Activated CD4-positive, CD25-positive, alpha-beta regulatory T cell treated with anti-CD3 and anti-CD28 coated beads, Interleukin-2, amount 50 U/mL, for 16 hours (primary cell): ENCODE data around the gene GLCCI1.

Experiments
- DNase-seq: peaks from one replicate; pipeline ENCODE4 v3.0.0-alpha.2; 2020; ENCODE audit warnings: low read depth, low spot score

GLCCI1 gene

GRCh38 chr7:7962851-7963250, 5.7 kb upstream of the GLCCI1 start:
- DNase-seq: no peak

GRCh38 chr7:7964250-7964649, 4.3 kb upstream of the GLCCI1 start:
- no peak for DNase-seq

- no peak for DNase-seq
Observed at GRCh38 chr7:7964691-7965090, 3.9 kb upstream of the GLCCI1 start.

- no peak for DNase-seq
Observed at GRCh38 chr7:7965301-7965700, 3.3 kb upstream of the GLCCI1 start.

- DNase-seq: no peak
Observed at GRCh38 chr7:7966141-7966734, 2.4 kb upstream of the GLCCI1 start.

GRCh38 chr7:7967886-7968543, 581 bp upstream of the GLCCI1 start:
- no peak for DNase-seq

- DNase-seq: peak; percentile 23
Observed at GRCh38 chr7:7969306-7970236, 975 bp downstream of the GLCCI1 start.

- DNase-seq: no peak
Observed at GRCh38 chr7:7970237-7970530, 1.6 kb downstream of the GLCCI1 start.

GRCh38 chr7:7970531-7971307, 2.1 kb downstream of the GLCCI1 start:
- DNase-seq: no peak

- no peak for DNase-seq
Observed at GRCh38 chr7:7971308-7972040, 2.9 kb downstream of the GLCCI1 start.

GRCh38 chr7:7972128-7972527, 3.5 kb downstream of the GLCCI1 start:
- DNase-seq: no peak

- DNase-seq: no peak
Observed at GRCh38 chr7:7972922-7973594, 4.5 kb downstream of the GLCCI1 start.

- no peak for DNase-seq
Observed at GRCh38 chr7:7976677-7977076, 8.1 kb downstream of the GLCCI1 start.

GRCh38 chr7:7977774-7978173, 9.2 kb downstream of the GLCCI1 start:
- DNase-seq: no peak

- no peak for DNase-seq
Observed at GRCh38 chr7:7978860-7979259, 10.3 kb downstream of the GLCCI1 start.

- DNase-seq: no peak
Observed at GRCh38 chr7:7979558-7979957, 11.0 kb downstream of the GLCCI1 start.

- no peak for DNase-seq
Observed at GRCh38 chr7:7980134-7980533, 11.5 kb downstream of the GLCCI1 start.

- no peak for DNase-seq
Observed at GRCh38 chr7:7982904-7983303, 14.3 kb downstream of the GLCCI1 start.

GRCh38 chr7:7984424-7984823, 15.8 kb downstream of the GLCCI1 start:
- no peak for DNase-seq

- no peak for DNase-seq
Observed at GRCh38 chr7:7988706-7989105, 20.1 kb downstream of the GLCCI1 start.

- DNase-seq: no peak
Observed at GRCh38 chr7:7989133-7989532, 20.5 kb downstream of the GLCCI1 start.
